HepG2 (cell line): ENCODE results near the gene RCBTB1. TPM values are rescaled to one million over a fixed set of nuclear protein-coding genes. Genes with fewer than 3 reads are reported as not detected.

ENCODE experiments used
- CCAR2 ChIP-seq: fragments of 200-400 bp; formaldehyde crosslinking; optimal IDR thresholded peaks from 2 replicates; pipeline ENCODE3; 2018; ENCODE audit warnings: low read depth, mild to moderate bottlenecking, low read length, moderate library complexity
- DMAP1 ChIP-seq: IDR thresholded peaks from 2 replicates; pipeline ENCODE4 v1.6.1; 2016
- GLI4 ChIP-seq: sonication (generic); formaldehyde crosslinking; IDR thresholded peaks from 2 replicates; pipeline ENCODE4 v1.5.1; 2020; ENCODE audit warnings: missing genetic modification reagents, mild to moderate bottlenecking, moderate library complexity, borderline replicate concordance
- KDM1A ChIP-seq: IDR thresholded peaks from 2 replicates; pipeline ENCODE4 v1.6.1; 2016; ENCODE audit warnings: missing compliant biosample characterization
- KMT2B ChIP-seq: IDR thresholded peaks from 2 replicates; pipeline ENCODE4 v1.6.1; 2016; ENCODE audit warnings: missing genetic modification reagents, missing compliant biosample characterization
- MEF2D ChIP-seq: sonication (generic); formaldehyde crosslinking; IDR thresholded peaks from 2 replicates; pipeline ENCODE4 v1.5.1; 2020; ENCODE audit warnings: mild to moderate bottlenecking, missing genetic modification reagents
- POLR2A ChIP-seq, 2 experiments: IDR thresholded peaks; 2 replicates each; pipeline ENCODE4 v1.6.1; 2011; ENCODE audit warnings: low read depth in 2 of 2, low read length in 2 of 2, mild to moderate bottlenecking in 1 of 2, moderate library complexity in 1 of 2; ENCODE audit not compliant: insufficient read depth in 1 of 2
- RARA ChIP-seq: IDR thresholded peaks from 2 replicates; pipeline ENCODE4 v1.6.1; 2016; ENCODE audit warnings: missing genetic modification reagents, missing compliant biosample characterization
- TEAD2 ChIP-seq: sonication (generic); formaldehyde crosslinking; IDR thresholded peaks from 2 replicates; pipeline ENCODE4 v1.9.0; 2021; ENCODE audit warnings: missing genetic modification reagents
- ZFP36L1 ChIP-seq: sonication (generic); formaldehyde crosslinking; IDR thresholded peaks from 2 replicates; pipeline ENCODE4 v1.8.0; 2022; ENCODE audit warnings: mild to moderate bottlenecking, missing genetic modification reagents, moderate library complexity
- ZFX ChIP-seq: sonication (generic); formaldehyde crosslinking; IDR thresholded peaks from 2 replicates; pipeline ENCODE4 v1.4.0; 2020; ENCODE audit warnings: mild to moderate bottlenecking, low read depth, missing genetic modification reagents, moderate library complexity
- ZNF235 ChIP-seq: sonication (generic); formaldehyde crosslinking; IDR thresholded peaks from 2 replicates; pipeline ENCODE4 v1.8.1; 2023; ENCODE audit warnings: mild to moderate bottlenecking, missing genetic modification reagents, borderline replicate concordance
- ZNF329 ChIP-seq: sonication (generic); formaldehyde crosslinking; IDR thresholded peaks from 2 replicates; pipeline ENCODE4 v1.9.0; 2021; ENCODE audit warnings: low read depth, mild to moderate bottlenecking, missing genetic modification reagents
- ZNF776 ChIP-seq: sonication (generic); formaldehyde crosslinking; IDR thresholded peaks from 2 replicates; pipeline ENCODE4 v1.4.0; 2020; ENCODE audit warnings: mild to moderate bottlenecking, missing genetic modification reagents
- polyA plus RNA-seq, 8 experiments: library from polyadenylated mRNA; depleted of rRNA in 3 of 8; stranded (reverse) in 7 of 8; unstranded in 1 of 8; fragments of >200 nt; fragmentation: Illumina TruSeq in 4 of 8; extraction: Trizol in 4 of 8; gene quantifications; 2 replicates each; pipeline versions ENCODE4 v1.2.1 to v1.2.3, GENCODE V29; 2011 to 2016; ENCODE audit warnings: low read depth in 4 of 8, missing spikeins in 1 of 8, mixed read lengths in 1 of 8; ENCODE audit not compliant: insufficient read depth in 1 of 8
- total RNA-seq, 5 experiments: library from RNA; depleted of rRNA; stranded (reverse); fragments of >200 nt; fragmentation: Illumina TruSeq; extraction: Trizol; gene quantifications; 2 replicates each; pipeline ENCODE4 v1.2.3, GENCODE V29; 2016; ENCODE audit warnings: low read depth in 1 of 5
- TF ChIP-seq, protein P1 (sequence below): sonication (generic); formaldehyde crosslinking; IDR thresholded peaks from 2 replicates; pipeline ENCODE4 v1.4.0; 2020; ENCODE audit warnings: missing genetic modification reagents, borderline replicate concordance
- TF ChIP-seq, protein P2 (sequence below): sonication (generic); formaldehyde crosslinking; IDR thresholded peaks from 2 replicates; pipeline ENCODE4 v1.4.0; 2020; ENCODE audit warnings: mild to moderate bottlenecking, missing genetic modification reagents
- TF ChIP-seq, protein P3 (sequence below): sonication (generic); formaldehyde crosslinking; conservative IDR thresholded peaks from 2 replicates; pipeline ENCODE4 v1.4.0; 2020; ENCODE audit warnings: missing genetic modification reagents
- TF ChIP-seq, protein P4 (sequence below): sonication (generic); formaldehyde crosslinking; IDR thresholded peaks from 2 replicates; pipeline ENCODE4 v1.5.1; 2020; ENCODE audit warnings: mild to moderate bottlenecking, moderate library complexity, missing genetic modification reagents
- TF ChIP-seq, protein P5 (sequence below): sonication (generic); formaldehyde crosslinking; IDR thresholded peaks from 2 replicates; pipeline ENCODE4 v1.5.0; 2020; ENCODE audit warnings: missing genetic modification reagents, mild to moderate bottlenecking, borderline replicate concordance
- TF ChIP-seq, protein P6 (sequence below): sonication (generic); formaldehyde crosslinking; IDR thresholded peaks from 2 replicates; pipeline ENCODE4 v1.5.0; 2020; ENCODE audit warnings: missing genetic modification reagents, mild to moderate bottlenecking, borderline replicate concordance

Gene RCBTB1
- total and polyA plus RNA-seq, 2 of the 13 experiments (the other 11 are each of a cell fraction or from before 2014, with no cell fraction given), result 13.4 to 21.6 TPM

DNA sequence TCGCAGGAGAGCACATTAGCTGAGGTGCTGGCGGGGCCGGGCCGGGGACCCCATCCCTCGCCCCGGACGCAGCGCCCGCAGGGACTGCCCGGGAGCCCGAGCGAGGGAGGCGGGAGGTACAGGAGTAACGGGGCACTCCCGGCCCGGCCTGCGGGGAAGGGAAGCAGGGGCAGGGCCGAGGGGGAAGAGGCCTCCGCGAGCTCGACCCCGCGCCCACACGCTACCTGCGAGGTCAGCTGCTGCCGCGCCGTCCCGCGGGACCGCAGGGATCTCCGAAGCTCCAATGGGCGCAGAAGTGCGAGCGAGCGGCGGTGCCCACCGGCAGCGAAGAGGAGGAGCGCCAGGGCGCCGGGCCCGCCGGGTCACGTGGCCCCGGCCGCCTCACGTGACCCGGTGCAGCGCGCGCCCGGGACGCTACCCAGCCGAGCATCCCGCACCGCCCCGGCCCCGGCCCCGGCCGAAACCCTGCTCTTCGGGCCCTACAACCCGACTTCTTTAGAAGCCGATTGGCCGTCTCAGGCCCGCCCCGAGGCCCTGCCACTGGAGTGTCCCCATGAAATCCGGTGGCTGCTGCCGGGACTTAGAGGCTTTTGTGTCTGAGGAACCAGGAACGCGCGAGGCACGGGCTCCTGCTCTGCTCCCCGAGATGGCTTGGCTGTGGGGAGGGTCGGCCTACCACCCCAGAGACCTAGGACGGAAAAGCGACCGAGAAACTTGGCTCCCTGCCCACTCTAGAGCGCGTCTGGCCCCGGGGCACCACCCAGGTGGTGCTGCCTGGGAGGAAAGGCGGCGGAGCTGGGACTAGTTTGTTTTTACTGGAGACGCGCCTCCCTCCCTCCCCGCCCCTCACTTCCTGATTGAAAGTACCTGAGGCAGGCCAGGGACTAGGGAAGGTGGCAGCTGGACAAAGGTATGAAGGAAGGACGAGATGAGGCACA, at the start of gene RCBTB1 (continued):
- TF ChIP-seq, protein P1, sequence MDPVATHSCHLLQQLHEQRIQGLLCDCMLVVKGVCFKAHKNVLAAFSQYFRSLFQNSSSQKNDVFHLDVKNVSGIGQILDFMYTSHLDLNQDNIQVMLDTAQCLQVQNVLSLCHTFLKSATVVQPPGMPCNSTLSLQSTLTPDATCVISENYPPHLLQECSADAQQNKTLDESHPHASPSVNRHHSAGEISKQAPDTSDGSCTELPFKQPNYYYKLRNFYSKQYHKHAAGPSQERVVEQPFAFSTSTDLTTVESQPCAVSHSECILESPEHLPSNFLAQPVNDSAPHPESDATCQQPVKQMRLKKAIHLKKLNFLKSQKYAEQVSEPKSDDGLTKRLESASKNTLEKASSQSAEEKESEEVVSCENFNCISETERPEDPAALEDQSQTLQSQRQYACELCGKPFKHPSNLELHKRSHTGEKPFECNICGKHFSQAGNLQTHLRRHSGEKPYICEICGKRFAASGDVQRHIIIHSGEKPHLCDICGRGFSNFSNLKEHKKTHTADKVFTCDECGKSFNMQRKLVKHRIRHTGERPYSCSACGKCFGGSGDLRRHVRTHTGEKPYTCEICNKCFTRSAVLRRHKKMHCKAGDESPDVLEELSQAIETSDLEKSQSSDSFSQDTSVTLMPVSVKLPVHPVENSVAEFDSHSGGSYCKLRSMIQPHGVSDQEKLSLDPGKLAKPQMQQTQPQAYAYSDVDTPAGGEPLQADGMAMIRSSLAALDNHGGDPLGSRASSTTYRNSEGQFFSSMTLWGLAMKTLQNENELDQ (CRISPR knock-in tag), result no peak
- TF ChIP-seq, protein P2, sequence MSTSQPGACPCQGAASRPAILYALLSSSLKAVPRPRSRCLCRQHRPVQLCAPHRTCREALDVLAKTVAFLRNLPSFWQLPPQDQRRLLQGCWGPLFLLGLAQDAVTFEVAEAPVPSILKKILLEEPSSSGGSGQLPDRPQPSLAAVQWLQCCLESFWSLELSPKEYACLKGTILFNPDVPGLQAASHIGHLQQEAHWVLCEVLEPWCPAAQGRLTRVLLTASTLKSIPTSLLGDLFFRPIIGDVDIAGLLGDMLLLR (CRISPR knock-in tag), result no peak; the same call in 1 of the 2 replicates
- peak; percentile 2; the same call in 1 of the 2 replicates for TF ChIP-seq RARA
- TF ChIP-seq DMAP1 (CRISPR knock-in tag), result peak; percentile 79
- peak; percentile 34 to 62; a peak in 3 of 4 replicates for TF ChIP-seq POLR2A (IDR thresholded peaks at IDR 0.05; ENCODE audit: insufficient read depth in 1 of 2, low read depth in 2 of 2, low read length in 2 of 2)
- TF ChIP-seq, protein P3, sequence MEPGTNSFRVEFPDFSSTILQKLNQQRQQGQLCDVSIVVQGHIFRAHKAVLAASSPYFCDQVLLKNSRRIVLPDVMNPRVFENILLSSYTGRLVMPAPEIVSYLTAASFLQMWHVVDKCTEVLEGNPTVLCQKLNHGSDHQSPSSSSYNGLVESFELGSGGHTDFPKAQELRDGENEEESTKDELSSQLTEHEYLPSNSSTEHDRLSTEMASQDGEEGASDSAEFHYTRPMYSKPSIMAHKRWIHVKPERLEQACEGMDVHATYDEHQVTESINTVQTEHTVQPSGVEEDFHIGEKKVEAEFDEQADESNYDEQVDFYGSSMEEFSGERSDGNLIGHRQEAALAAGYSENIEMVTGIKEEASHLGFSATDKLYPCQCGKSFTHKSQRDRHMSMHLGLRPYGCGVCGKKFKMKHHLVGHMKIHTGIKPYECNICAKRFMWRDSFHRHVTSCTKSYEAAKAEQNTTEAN (CRISPR knock-in tag), result 0 out of 2 replicates have a peak, but pooled peaks have one; percentile 35
- TF ChIP-seq ZFX (CRISPR knock-in tag), result peak; percentile 88
- TF ChIP-seq, protein P4, sequence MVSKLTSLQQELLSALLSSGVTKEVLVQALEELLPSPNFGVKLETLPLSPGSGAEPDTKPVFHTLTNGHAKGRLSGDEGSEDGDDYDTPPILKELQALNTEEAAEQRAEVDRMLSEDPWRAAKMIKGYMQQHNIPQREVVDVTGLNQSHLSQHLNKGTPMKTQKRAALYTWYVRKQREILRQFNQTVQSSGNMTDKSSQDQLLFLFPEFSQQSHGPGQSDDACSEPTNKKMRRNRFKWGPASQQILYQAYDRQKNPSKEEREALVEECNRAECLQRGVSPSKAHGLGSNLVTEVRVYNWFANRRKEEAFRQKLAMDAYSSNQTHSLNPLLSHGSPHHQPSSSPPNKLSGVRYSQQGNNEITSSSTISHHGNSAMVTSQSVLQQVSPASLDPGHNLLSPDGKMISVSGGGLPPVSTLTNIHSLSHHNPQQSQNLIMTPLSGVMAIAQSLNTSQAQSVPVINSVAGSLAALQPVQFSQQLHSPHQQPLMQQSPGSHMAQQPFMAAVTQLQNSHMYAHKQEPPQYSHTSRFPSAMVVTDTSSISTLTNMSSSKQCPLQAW, result no peak
- TF ChIP-seq ZNF329 (CRISPR knock-in tag), result peak; percentile 67; the same call in 1 of the 2 replicates
- no peak for TF ChIP-seq KDM1A
- peak; percentile 65 for TF ChIP-seq KMT2B (CRISPR knock-in tag)
- no peak for TF ChIP-seq CCAR2
- TF ChIP-seq, protein P5, sequence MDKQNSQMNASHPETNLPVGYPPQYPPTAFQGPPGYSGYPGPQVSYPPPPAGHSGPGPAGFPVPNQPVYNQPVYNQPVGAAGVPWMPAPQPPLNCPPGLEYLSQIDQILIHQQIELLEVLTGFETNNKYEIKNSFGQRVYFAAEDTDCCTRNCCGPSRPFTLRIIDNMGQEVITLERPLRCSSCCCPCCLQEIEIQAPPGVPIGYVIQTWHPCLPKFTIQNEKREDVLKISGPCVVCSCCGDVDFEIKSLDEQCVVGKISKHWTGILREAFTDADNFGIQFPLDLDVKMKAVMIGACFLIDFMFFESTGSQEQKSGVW (CRISPR knock-in tag), result no peak
- TF ChIP-seq, protein P6, sequence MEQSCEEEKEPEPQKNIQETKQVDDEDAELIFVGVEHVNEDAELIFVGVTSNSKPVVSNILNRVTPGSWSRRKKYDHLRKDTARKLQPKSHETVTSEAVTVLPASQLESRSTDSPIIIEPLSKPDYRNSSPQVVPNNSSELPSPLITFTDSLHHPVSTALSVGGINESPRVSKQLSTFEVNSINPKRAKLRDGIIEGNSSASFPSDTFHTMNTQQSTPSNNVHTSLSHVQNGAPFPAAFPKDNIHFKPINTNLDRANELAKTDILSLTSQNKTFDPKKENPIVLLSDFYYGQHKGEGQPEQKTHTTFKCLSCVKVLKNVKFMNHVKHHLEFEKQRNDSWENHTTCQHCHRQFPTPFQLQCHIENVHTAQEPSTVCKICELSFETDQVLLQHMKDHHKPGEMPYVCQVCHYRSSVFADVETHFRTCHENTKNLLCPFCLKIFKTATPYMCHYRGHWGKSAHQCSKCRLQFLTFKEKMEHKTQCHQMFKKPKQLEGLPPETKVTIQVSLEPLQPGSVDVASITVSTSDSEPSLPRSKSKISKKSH (CRISPR knock-in tag), result peak; percentile 80; the same call in 1 of the 2 replicates
- peak; percentile 57; the same call in 1 of the 2 replicates for TF ChIP-seq GLI4 (CRISPR knock-in tag)
- no peak for TF ChIP-seq ZNF235 (CRISPR knock-in tag)
- TF ChIP-seq MEF2D, result 0 out of 2 replicates have a peak, but pooled peaks have one; percentile 11
- no peak for TF ChIP-seq ZFP36L1 (CRISPR knock-in tag)
- TF ChIP-seq ZNF776, result peak; percentile 94
- TF ChIP-seq TEAD2 (CRISPR knock-in tag), result no peak
